Astrocyte (in vitro differentiated cells and primary cell): ENCODE measurements around the gene PROKR1. TPM values are rescaled to one million over a fixed set of nuclear protein-coding genes. Genes with fewer than 3 reads are reported as not detected.

Experiments
- DNase-seq: peaks from one replicate; pipeline ENCODE4 v3.0.0-alpha.2; 2010; ENCODE audit warnings: low read depth
- FAIRE-seq: peaks from 2 replicates; lab custom pipeline; 2011; peaks lifted over from hg19 to GRCh38; lab: Jason Lieb, UNC
- H2AFZ ChIP-seq: 2 replicates; pipeline ENCODE4 v1.6.0; 2012; ENCODE audit warnings: low read depth, low read length, inconsistent platforms
- H3K27ac ChIP-seq: 2 replicates; pipeline ENCODE4 v1.5.1; 2011; ENCODE audit warnings: low read depth, low read length, inconsistent platforms
- H3K27me3 ChIP-seq: 2 replicates; pipeline ENCODE4 v1.6.0; 2011; ENCODE audit warnings: low read length, inconsistent platforms; ENCODE audit not compliant: insufficient read depth
- H3K36me3 ChIP-seq: 2 replicates; pipeline ENCODE4 v1.5.1; 2011; ENCODE audit warnings: low read length, inconsistent platforms; ENCODE audit not compliant: insufficient read depth
- H3K4me1 ChIP-seq: 2 replicates; pipeline ENCODE4 v1.5.1; 2011; ENCODE audit warnings: low read length, inconsistent platforms; ENCODE audit not compliant: insufficient read depth
- H3K4me2 ChIP-seq: 2 replicates; pipeline ENCODE4 v1.6.0; 2012; ENCODE audit warnings: low read length, inconsistent platforms
- H3K4me3 ChIP-seq: 2 replicates; pipeline ENCODE4 v1.5.1; 2011; ENCODE audit warnings: low read depth, mild to moderate bottlenecking, low read length, inconsistent platforms; ENCODE audit not compliant: insufficient read depth
- H3K79me2 ChIP-seq: 2 replicates; pipeline ENCODE4 v1.6.0; 2012; ENCODE audit warnings: mild to moderate bottlenecking, low read length, inconsistent platforms; ENCODE audit not compliant: insufficient read depth
- H3K9ac ChIP-seq: 2 replicates; pipeline ENCODE4 v1.6.0; 2012; ENCODE audit warnings: mild to moderate bottlenecking, low read length, inconsistent platforms
- H3K9me3 ChIP-seq: 2 replicates; pipeline ENCODE4 v1.5.1; 2012; ENCODE audit warnings: low read depth, mild to moderate bottlenecking, low read length, inconsistent platforms; ENCODE audit not compliant: insufficient read depth
- H4K20me1 ChIP-seq: 2 replicates; pipeline ENCODE4 v1.6.0; 2012; ENCODE audit warnings: low read length, inconsistent platforms; ENCODE audit not compliant: insufficient read depth
- H3K27ac Mint-ChIP-seq: one replicate; pipeline ENCODE4 v1.8.0; 2021; ENCODE audit warnings: mild to moderate bottlenecking, mixed read lengths; ENCODE audit not compliant: unreplicated experiment
- H3K27me3 Mint-ChIP-seq: one replicate; pipeline ENCODE4 v1.8.0; 2021; ENCODE audit warnings: low read depth, mixed read lengths; ENCODE audit not compliant: unreplicated experiment
- H3K36me3 Mint-ChIP-seq: one replicate; pipeline ENCODE4 v1.8.0; 2021; ENCODE audit warnings: low read depth, mixed read lengths; ENCODE audit not compliant: unreplicated experiment
- H3K4me1 Mint-ChIP-seq: one replicate; pipeline ENCODE4 v1.8.0; 2021; ENCODE audit warnings: low read depth, mixed read lengths; ENCODE audit not compliant: unreplicated experiment
- H3K4me3 Mint-ChIP-seq: one replicate; pipeline ENCODE4 v1.8.0; 2021; ENCODE audit warnings: mild to moderate bottlenecking, moderate library complexity, mixed read lengths; ENCODE audit not compliant: unreplicated experiment
- H3K9me3 Mint-ChIP-seq: one replicate; pipeline ENCODE4 v1.8.0; 2021; ENCODE audit warnings: mild to moderate bottlenecking, mixed read lengths; ENCODE audit not compliant: unreplicated experiment
- EZH2 ChIP-seq: IDR thresholded peaks from 2 replicates; pipeline ENCODE4 v1.6.1; 2012; ENCODE audit warnings: mild to moderate bottlenecking, low read length, inconsistent platforms; ENCODE audit not compliant: insufficient read depth
- total RNA-seq: library from RNA; stranded (reverse); gene quantifications from 2 replicates; pipeline ENCODE4 v1.2.1, GENCODE V29; 2021
- TF ChIP-seq, protein P1 (sequence below): IDR thresholded peaks from 2 replicates; pipeline ENCODE4 v1.5.1; 2011; ENCODE audit warnings: low read depth, mild to moderate bottlenecking, inconsistent platforms, low read length, moderate library complexity; ENCODE audit not compliant: insufficient read depth

Gene PROKR1
- total RNA-seq, 1 donor from 2014 or later, result 0.05 TPM

DNA sequence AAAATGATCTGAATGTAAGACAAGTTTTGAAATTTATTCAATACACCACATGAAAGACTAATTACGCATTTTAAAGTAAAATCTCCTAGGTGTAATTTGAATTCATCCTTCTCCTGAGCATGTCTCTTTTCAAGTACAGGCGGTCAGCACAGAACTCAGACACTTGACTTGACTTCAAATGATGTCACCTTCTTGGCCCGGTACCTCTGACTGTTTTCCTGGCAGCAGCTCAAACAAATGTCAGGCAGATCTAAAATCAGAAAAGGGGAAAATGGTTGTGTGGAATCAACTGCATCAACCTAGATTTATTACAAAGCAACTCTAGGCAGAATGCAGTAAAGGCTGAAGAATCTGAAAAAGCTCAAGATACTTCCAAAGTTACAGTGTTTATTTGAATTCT is 11.4 kb upstream of the PROKR1 start:
- Mint-ChIP-seq H3K9me3 (peaks cover 2% of the 10 kb centered on the region), H3K27ac (no peak overlapping the region), H3K4me3 (no peak overlapping the region), H3K4me1 (no peaks in the 10 kb centered on the region), H3K27me3 (peaks cover 13% of the 10 kb centered on the region), H3K36me3 (no peaks in the 10 kb centered on the region)
- no peaks in the 10 kb centered on the region for H3K27me3 ChIP-seq
- TF ChIP-seq EZH2, result no peak
- no peaks in the 10 kb centered on the region for H4K20me1 ChIP-seq
- H3K9me3 ChIP-seq, result no peaks in the 10 kb centered on the region
- FAIRE-seq, result no peak
- H3K4me3 ChIP-seq, result no peak overlapping the region
- peak; percentile 8 for DNase-seq
- H2AFZ ChIP-seq, result no peak overlapping the region
- H3K4me1 ChIP-seq, result no peaks in the 10 kb centered on the region
- H3K4me2 ChIP-seq, result no peak overlapping the region
- no peaks in the 10 kb centered on the region for H3K36me3 ChIP-seq
- no peak overlapping the region for H3K9ac ChIP-seq
- H3K27ac ChIP-seq, result no peak overlapping the region
- no peaks in the 10 kb centered on the region for H3K79me2 ChIP-seq

GRCh38 chr2:68637047-68637446 is 6.3 kb upstream of the PROKR1 start:
- Histone ChIP-seq H3K4me1 (no peaks in the 10 kb centered on the region), H3K79me2 (no peaks in the 10 kb centered on the region), H3K4me3 (no peak overlapping the region), H4K20me1 (no peaks in the 10 kb centered on the region), H3K27me3 (peaks cover 8% of the 10 kb centered on the region), H2AFZ (no peak overlapping the region), H3K4me2 (no peak overlapping the region), H3K9ac (no peak overlapping the region), H3K27ac (no peak overlapping the region), H3K9me3 (no peaks in the 10 kb centered on the region), H3K36me3 (no peaks in the 10 kb centered on the region)
- Mint-ChIP-seq H3K27ac (no peak overlapping the region), H3K27me3 (peaks cover 11% of the 10 kb centered on the region), H3K4me3 (no peak overlapping the region), H3K4me1 (no peaks in the 10 kb centered on the region), H3K36me3 (no peaks in the 10 kb centered on the region), H3K9me3 (peaks cover 7% of the 10 kb centered on the region)
- TF ChIP-seq, protein P1, sequence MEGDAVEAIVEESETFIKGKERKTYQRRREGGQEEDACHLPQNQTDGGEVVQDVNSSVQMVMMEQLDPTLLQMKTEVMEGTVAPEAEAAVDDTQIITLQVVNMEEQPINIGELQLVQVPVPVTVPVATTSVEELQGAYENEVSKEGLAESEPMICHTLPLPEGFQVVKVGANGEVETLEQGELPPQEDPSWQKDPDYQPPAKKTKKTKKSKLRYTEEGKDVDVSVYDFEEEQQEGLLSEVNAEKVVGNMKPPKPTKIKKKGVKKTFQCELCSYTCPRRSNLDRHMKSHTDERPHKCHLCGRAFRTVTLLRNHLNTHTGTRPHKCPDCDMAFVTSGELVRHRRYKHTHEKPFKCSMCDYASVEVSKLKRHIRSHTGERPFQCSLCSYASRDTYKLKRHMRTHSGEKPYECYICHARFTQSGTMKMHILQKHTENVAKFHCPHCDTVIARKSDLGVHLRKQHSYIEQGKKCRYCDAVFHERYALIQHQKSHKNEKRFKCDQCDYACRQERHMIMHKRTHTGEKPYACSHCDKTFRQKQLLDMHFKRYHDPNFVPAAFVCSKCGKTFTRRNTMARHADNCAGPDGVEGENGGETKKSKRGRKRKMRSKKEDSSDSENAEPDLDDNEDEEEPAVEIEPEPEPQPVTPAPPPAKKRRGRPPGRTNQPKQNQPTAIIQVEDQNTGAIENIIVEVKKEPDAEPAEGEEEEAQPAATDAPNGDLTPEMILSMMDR, result no peak
- FAIRE-seq, result no peak
- DNase-seq, result no peak

GRCh38 chr2:68643874-68644485 is 601 bp downstream of the PROKR1 start:
- Histone ChIP-seq H3K4me1 (peaks cover 5% of the 10 kb centered on the region), H3K9ac (no peak overlapping the region), H3K27ac (no peak overlapping the region), H3K36me3 (no peaks in the 10 kb centered on the region), H4K20me1 (no peaks in the 10 kb centered on the region), H3K79me2 (no peaks in the 10 kb centered on the region), H3K4me2 (peak overlapping the region; percentile 86), H3K9me3 (peaks cover 4% of the 10 kb centered on the region), H3K27me3 (peaks cover 57% of the 10 kb centered on the region), H3K4me3 (peak overlapping the region; percentile 41), H2AFZ (peak overlapping the region; percentile 73)
- Mint-ChIP-seq H3K36me3 (no peaks in the 10 kb centered on the region), H3K4me3 (no peak overlapping the region), H3K4me1 (peaks cover 4% of the 10 kb centered on the region), H3K27me3 (peaks cover 40% of the 10 kb centered on the region), H3K27ac (no peak overlapping the region), H3K9me3 (peaks cover 4% of the 10 kb centered on the region)
- DNase-seq (no peak), FAIRE-seq (no peak)
- TF ChIP-seq, protein P1, result no peak
- TF ChIP-seq EZH2, result no peak
